ENCODE results near the gene TGFBR1.

- TF ChIP-seq CTCF (IDR thresholded peaks at IDR 0.05), result no peak
- no peak for TF ChIP-seq POLR2A (IDR thresholded peaks at IDR 0.05)
Measured at GRCh38 chr9:99197124-99197630, 92.3 kb downstream of the TGFBR1 start.
